Measurements from ENCODE around the gene SPATA16. TPM values are rescaled to one million over a fixed set of nuclear protein-coding genes. Genes with fewer than 3 reads are reported as not detected.

SPATA16 gene
- total and polyA plus RNA-seq, 2 experiments from 2014 or later = not detected

DNA sequence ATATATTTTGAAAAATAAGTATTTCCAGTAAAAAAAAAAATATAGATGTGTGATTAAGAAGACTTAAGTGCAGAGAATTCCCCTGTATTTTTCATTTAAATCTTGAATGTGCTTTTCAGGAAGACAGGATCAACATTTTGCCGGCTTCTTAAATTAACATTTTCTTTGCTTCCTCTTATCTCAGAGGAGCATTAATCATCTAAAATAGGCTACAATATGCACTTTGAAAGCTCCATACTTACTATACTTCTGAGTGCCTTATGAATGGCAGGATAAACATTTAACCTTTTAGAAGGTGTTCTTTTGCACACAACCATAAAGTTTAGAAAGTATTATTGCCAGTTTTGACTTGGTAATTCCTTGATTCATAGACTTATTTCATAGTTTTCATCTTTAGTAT is 226.2 kb downstream of the SPATA16 start (continued):
- TF ChIP-seq, protein P1, sequence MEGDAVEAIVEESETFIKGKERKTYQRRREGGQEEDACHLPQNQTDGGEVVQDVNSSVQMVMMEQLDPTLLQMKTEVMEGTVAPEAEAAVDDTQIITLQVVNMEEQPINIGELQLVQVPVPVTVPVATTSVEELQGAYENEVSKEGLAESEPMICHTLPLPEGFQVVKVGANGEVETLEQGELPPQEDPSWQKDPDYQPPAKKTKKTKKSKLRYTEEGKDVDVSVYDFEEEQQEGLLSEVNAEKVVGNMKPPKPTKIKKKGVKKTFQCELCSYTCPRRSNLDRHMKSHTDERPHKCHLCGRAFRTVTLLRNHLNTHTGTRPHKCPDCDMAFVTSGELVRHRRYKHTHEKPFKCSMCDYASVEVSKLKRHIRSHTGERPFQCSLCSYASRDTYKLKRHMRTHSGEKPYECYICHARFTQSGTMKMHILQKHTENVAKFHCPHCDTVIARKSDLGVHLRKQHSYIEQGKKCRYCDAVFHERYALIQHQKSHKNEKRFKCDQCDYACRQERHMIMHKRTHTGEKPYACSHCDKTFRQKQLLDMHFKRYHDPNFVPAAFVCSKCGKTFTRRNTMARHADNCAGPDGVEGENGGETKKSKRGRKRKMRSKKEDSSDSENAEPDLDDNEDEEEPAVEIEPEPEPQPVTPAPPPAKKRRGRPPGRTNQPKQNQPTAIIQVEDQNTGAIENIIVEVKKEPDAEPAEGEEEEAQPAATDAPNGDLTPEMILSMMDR (conservative IDR thresholded peaks at IDR 0.05; ENCODE audit: low read depth in 2 of 2) = no peak
- TF ChIP-seq CREB1 (CRISPR knock-in tag; IDR thresholded peaks at IDR 0.05; ENCODE audit: low read depth) = no peak
- no peak for TF ChIP-seq ETS1 (IDR thresholded peaks at IDR 0.05)
- no peak for TF ChIP-seq JUNB (IDR thresholded peaks at IDR 0.05; ENCODE audit: unreplicated experiment)
- TF ChIP-seq EZH2 (IDR thresholded peaks at IDR 0.05; ENCODE audit: low read depth, unreplicated experiment) = no peak

GRCh38 chr3:172913911-172914655 is 227.0 kb downstream of the SPATA16 start:
- H3K9me2 ChIP-seq (ENCODE audit: insufficient read depth) = 0 out of 2 replicates have a peak, but pooled peaks cover 2% of the 10 kb centered on the region
- no peaks in the 10 kb centered on the region for H3K27me3 ChIP-seq (ENCODE audit: insufficient read depth)
- no peaks in the 10 kb centered on the region for H3K36me3 Mint-ChIP-seq (ENCODE audit: low read depth)
- no peak overlapping the region for H3K4me2 ChIP-seq
- peaks cover 24% of the 10 kb centered on the region for H3K4me1 Mint-ChIP-seq
- H3K4me3 ChIP-seq = no peak overlapping the region
- H2AFZ ChIP-seq = no peak overlapping the region
- ATAC-seq (no peak), DNase-seq (ENCODE audit: low spot score) (no peak)
- H3F3A ChIP-seq (replicated peaks; ENCODE audit: low read depth) = no peaks in the 10 kb centered on the region
- no peak overlapping the region for H3K27ac Mint-ChIP-seq
- H4K20me1 ChIP-seq (replicated peaks; ENCODE audit: insufficient read depth) = no peaks in the 10 kb centered on the region
- H3K79me2 ChIP-seq (replicated peaks; ENCODE audit: insufficient read depth) = no peaks in the 10 kb centered on the region
- peaks cover 29% of the 10 kb centered on the region for H3K4me1 ChIP-seq (ENCODE audit: insufficient read depth)
- TF ChIP-seq, protein P2, sequence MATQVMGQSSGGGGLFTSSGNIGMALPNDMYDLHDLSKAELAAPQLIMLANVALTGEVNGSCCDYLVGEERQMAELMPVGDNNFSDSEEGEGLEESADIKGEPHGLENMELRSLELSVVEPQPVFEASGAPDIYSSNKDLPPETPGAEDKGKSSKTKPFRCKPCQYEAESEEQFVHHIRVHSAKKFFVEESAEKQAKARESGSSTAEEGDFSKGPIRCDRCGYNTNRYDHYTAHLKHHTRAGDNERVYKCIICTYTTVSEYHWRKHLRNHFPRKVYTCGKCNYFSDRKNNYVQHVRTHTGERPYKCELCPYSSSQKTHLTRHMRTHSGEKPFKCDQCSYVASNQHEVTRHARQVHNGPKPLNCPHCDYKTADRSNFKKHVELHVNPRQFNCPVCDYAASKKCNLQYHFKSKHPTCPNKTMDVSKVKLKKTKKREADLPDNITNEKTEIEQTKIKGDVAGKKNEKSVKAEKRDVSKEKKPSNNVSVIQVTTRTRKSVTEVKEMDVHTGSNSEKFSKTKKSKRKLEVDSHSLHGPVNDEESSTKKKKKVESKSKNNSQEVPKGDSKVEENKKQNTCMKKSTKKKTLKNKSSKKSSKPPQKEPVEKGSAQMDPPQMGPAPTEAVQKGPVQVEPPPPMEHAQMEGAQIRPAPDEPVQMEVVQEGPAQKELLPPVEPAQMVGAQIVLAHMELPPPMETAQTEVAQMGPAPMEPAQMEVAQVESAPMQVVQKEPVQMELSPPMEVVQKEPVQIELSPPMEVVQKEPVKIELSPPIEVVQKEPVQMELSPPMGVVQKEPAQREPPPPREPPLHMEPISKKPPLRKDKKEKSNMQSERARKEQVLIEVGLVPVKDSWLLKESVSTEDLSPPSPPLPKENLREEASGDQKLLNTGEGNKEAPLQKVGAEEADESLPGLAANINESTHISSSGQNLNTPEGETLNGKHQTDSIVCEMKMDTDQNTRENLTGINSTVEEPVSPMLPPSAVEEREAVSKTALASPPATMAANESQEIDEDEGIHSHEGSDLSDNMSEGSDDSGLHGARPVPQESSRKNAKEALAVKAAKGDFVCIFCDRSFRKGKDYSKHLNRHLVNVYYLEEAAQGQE (IDR thresholded peaks at IDR 0.05; ENCODE audit: unreplicated experiment) = no peak
- TF ChIP-seq STAT1 (IDR thresholded peaks at IDR 0.05; ENCODE audit: unreplicated experiment) (no peak), JUNB (IDR thresholded peaks at IDR 0.05; ENCODE audit: unreplicated experiment) (no peak), CREB1 (CRISPR knock-in tag; IDR thresholded peaks at IDR 0.05; ENCODE audit: low read depth) (no peak), POLR2AphosphoS5 (IDR thresholded peaks at IDR 0.05; ENCODE audit: low read depth) (no peak), EZH2phosphoT487 (IDR thresholded peaks at IDR 0.05; ENCODE audit: unreplicated experiment) (no peak)
- TF ChIP-seq, protein P3, sequence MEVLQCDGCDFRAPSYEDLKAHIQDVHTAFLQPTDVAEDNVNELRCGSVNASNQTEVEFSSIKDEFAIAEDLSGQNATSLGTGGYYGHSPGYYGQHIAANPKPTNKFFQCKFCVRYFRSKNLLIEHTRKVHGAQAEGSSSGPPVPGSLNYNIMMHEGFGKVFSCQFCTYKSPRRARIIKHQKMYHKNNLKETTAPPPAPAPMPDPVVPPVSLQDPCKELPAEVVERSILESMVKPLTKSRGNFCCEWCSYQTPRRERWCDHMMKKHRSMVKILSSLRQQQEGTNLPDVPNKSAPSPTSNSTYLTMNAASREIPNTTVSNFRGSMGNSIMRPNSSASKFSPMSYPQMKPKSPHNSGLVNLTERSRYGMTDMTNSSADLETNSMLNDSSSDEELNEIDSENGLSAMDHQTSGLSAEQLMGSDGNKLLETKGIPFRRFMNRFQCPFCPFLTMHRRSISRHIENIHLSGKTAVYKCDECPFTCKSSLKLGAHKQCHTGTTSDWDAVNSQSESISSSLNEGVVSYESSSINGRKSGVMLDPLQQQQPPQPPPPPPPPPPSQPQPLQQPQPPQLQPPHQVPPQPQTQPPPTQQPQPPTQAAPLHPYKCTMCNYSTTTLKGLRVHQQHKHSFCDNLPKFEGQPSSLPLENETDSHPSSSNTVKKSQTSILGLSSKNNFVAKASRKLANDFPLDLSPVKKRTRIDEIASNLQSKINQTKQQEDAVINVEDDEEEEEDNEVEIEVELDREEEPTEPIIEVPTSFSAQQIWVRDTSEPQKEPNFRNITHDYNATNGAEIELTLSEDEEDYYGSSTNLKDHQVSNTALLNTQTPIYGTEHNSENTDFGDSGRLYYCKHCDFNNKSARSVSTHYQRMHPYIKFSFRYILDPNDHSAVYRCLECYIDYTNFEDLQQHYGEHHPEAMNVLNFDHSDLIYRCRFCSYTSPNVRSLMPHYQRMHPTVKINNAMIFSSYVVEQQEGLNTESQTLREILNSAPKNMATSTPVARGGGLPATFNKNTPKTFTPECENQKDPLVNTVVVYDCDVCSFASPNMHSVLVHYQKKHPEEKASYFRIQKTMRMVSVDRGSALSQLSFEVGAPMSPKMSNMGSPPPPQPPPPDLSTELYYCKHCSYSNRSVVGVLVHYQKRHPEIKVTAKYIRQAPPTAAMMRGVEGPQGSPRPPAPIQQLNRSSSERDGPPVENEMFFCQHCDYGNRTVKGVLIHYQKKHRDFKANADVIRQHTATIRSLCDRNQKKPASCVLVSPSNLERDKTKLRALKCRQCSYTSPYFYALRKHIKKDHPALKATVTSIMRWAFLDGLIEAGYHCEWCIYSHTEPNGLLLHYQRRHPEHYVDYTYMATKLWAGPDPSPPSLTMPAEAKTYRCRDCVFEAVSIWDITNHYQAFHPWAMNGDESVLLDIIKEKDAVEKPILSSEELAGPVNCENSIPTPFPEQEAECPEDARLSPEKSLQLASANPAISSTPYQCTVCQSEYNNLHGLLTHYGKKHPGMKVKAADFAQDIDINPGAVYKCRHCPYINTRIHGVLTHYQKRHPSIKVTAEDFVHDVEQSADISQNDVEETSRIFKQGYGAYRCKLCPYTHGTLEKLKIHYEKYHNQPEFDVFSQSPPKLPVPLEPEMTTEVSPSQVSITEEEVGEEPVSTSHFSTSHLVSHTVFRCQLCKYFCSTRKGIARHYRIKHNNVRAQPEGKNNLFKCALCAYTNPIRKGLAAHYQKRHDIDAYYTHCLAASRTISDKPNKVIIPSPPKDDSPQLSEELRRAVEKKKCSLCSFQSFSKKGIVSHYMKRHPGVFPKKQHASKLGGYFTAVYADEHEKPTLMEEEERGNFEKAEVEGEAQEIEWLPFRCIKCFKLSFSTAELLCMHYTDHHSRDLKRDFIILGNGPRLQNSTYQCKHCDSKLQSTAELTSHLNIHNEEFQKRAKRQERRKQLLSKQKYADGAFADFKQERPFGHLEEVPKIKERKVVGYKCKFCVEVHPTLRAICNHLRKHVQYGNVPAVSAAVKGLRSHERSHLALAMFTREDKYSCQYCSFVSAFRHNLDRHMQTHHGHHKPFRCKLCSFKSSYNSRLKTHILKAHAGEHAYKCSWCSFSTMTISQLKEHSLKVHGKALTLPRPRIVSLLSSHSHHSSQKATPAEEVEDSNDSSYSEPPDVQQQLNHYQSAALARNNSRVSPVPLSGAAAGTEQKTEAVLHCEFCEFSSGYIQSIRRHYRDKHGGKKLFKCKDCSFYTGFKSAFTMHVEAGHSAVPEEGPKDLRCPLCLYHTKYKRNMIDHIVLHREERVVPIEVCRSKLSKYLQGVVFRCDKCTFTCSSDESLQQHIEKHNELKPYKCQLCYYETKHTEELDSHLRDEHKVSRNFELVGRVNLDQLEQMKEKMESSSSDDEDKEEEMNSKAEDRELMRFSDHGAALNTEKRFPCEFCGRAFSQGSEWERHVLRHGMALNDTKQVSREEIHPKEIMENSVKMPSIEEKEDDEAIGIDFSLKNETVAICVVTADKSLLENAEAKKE (CRISPR knock-in tag; IDR thresholded peaks at IDR 0.05) = no peak
- H3K4me3 Mint-ChIP-seq = no peak overlapping the region
- no peaks in the 10 kb centered on the region for H3K9me3 Mint-ChIP-seq
- no peaks in the 10 kb centered on the region for H3K27me3 Mint-ChIP-seq (ENCODE audit: insufficient read depth, low read depth, poor library complexity)
- H3K27ac ChIP-seq (ENCODE audit: low read depth) = no peak overlapping the region
- H3K36me3 ChIP-seq (ENCODE audit: insufficient read depth) = no peaks in the 10 kb centered on the region
